HepG2 (cell line): ENCODE results near the gene KDM5A. TPM values are rescaled to one million over a fixed set of nuclear protein-coding genes. Genes with fewer than 3 reads are reported as not detected.

Experiments used
- ATAC-seq: fragments of 200-7000 bp; cut with Tn5 transposase; 3 replicates; pipeline ENCODE4 v1.9.1; 2020; ENCODE audit warnings: mild to moderate bottlenecking, moderate library complexity
- BruUV-seq: library from RNA; stranded (reverse); fragments of 400-500 nt; replicated peaks from 2 replicates; lab custom pipeline; 2021; lab: Mats Ljungman, UMichigan
- CTCF ChIA-PET: fragments of 300-600 bp; formaldehyde crosslinking; extraction: SDS; loops from one replicate; lab custom pipeline; 2021; ENCODE audit warnings: low total read pairs, inconsistent platforms, low intra/inter-chr PET ratio; lab: Yijun Ruan, JAX
- POLR2A ChIA-PET: fragments of 350-600 bp; sonication (Branson Sonifier 250); formaldehyde crosslinking; loops from one replicate; lab custom pipeline; 2020; ENCODE audit warnings: antibody characterized with exemption, inconsistent platforms; lab: Yijun Ruan, JAX
- DNase-seq: peaks from one replicate; pipeline ENCODE4 v3.0.0-alpha.2; 2015; ENCODE audit warnings: low spot score
- FAIRE-seq: peaks from 3 replicates; lab custom pipeline; 2011; peaks lifted over from hg19 to GRCh38; lab: Jason Lieb, UNC
- H2AFZ ChIP-seq: one replicate; pipeline ENCODE4 v1.6.1; 2011; ENCODE audit warnings: low read length, inconsistent platforms
- H3K27ac ChIP-seq: fragments of 300-600 bp; 3 replicates; pipeline ENCODE4 v1.8.0; 2011; ENCODE audit warnings: mixed run types, mild to moderate bottlenecking, mixed read lengths, low read length, inconsistent platforms; ENCODE audit not compliant: insufficient read depth; ENCODE audit errors: extremely low read length
- H3K27me3 ChIP-seq, 2 experiments: fragments of 200-600 bp in 1 of 2; 2 replicates in 1 of 2; 3 replicates in 1 of 2; pipeline versions ENCODE4 v1.6.0 to v1.8.0; 2011; ENCODE audit warnings: low read length in 2 of 2, mild to moderate bottlenecking in 2 of 2, moderate library complexity in 2 of 2, inconsistent platforms in 1 of 2; ENCODE audit not compliant: insufficient read depth in 2 of 2, control insufficient read depth in 1 of 2
- H3K36me3 ChIP-seq, 2 experiments: fragments of 200-600 bp in 1 of 2; replicated peaks in 1 of 2; 2 replicates in 1 of 2; 3 replicates in 1 of 2; pipeline versions ENCODE4 v1.5.1 to v1.8.0; 2011; ENCODE audit warnings: low read length in 2 of 2, inconsistent platforms in 1 of 2; ENCODE audit not compliant: insufficient read depth in 2 of 2, control insufficient read depth in 1 of 2
- H3K4me1 ChIP-seq: 2 replicates; pipeline ENCODE4 v1.5.1; 2012; ENCODE audit warnings: low read length, inconsistent platforms; ENCODE audit not compliant: insufficient read depth
- H3K4me2 ChIP-seq: 2 replicates; pipeline ENCODE4 v1.6.0; 2011; ENCODE audit warnings: low read depth, low read length, inconsistent platforms
- H3K4me3 ChIP-seq, 3 experiments: fragments of 200-600 bp in 1 of 3; sonication (generic), shearing (Covaris generic) in 1 of 3; replicated peaks in 1 of 3; 2 replicates each; pipeline ENCODE4 v1.5.1; 2011 to 2016; ENCODE audit warnings: low read length in 3 of 3, inconsistent platforms in 2 of 3, low read depth in 2 of 3, mild to moderate bottlenecking in 2 of 3, control low read depth in 1 of 3, mixed read lengths in 1 of 3; ENCODE audit not compliant: insufficient read depth in 1 of 3
- H3K79me2 ChIP-seq: one replicate; pipeline ENCODE4 v1.6.1; 2011; ENCODE audit warnings: low read length, inconsistent platforms; ENCODE audit not compliant: insufficient read depth
- H3K9ac ChIP-seq: 2 replicates; pipeline ENCODE4 v1.6.0; 2011; ENCODE audit warnings: mild to moderate bottlenecking, low read depth, low read length, inconsistent platforms; ENCODE audit not compliant: insufficient read depth
- H3K9me3 ChIP-seq: 2 replicates; pipeline ENCODE4 v1.5.1; 2012; ENCODE audit warnings: mild to moderate bottlenecking, low read length
- H4K20me1 ChIP-seq: 2 replicates; pipeline ENCODE4 v1.6.0; 2011; ENCODE audit warnings: inconsistent platforms, mild to moderate bottlenecking, low read length, moderate library complexity; ENCODE audit not compliant: insufficient read depth
- FOXO4 ChIP-seq: sonication (generic); formaldehyde crosslinking; conservative IDR thresholded peaks from 2 replicates; pipeline ENCODE4 v1.8.1; 2023; ENCODE audit warnings: missing genetic modification reagents
- GTF3A ChIP-seq: sonication (generic); formaldehyde crosslinking; conservative IDR thresholded peaks from 2 replicates; pipeline ENCODE4 v1.4.0; 2020; ENCODE audit warnings: mild to moderate bottlenecking, missing genetic modification reagents
- KMT2B ChIP-seq: IDR thresholded peaks from 2 replicates; pipeline ENCODE4 v1.6.1; 2016; ENCODE audit warnings: missing genetic modification reagents, missing compliant biosample characterization
- MTF2 ChIP-seq: sonication (generic); formaldehyde crosslinking; IDR thresholded peaks from 2 replicates; pipeline ENCODE4 v1.5.0; 2020; ENCODE audit warnings: missing genetic modification reagents, borderline replicate concordance
- MXD3 ChIP-seq: IDR thresholded peaks from 2 replicates; pipeline ENCODE4 v1.6.1; 2016; ENCODE audit warnings: mild to moderate bottlenecking, missing biosample characterization, missing genetic modification reagents
- NCOR1 ChIP-seq: fragments of 200-600 bp; sonication (generic); IDR thresholded peaks from 2 replicates; pipeline ENCODE4 v1.7.0; 2017; ENCODE audit warnings: antibody characterized with exemption, low read length, borderline replicate concordance
- NFIB ChIP-seq: sonication (generic); formaldehyde crosslinking; IDR thresholded peaks from 2 replicates; pipeline ENCODE4 v1.9.0; 2021; ENCODE audit warnings: missing genetic modification reagents, mild to moderate bottlenecking, borderline replicate concordance
- PBX3 ChIP-seq: sonication (generic); formaldehyde crosslinking; IDR thresholded peaks from 2 replicates; pipeline ENCODE4 v1.8.1; 2023; ENCODE audit warnings: missing genetic modification reagents, inconsistent platforms, borderline replicate concordance
- POLR2AphosphoS5 ChIP-seq: IDR thresholded peaks from 2 replicates; pipeline ENCODE4 v1.6.1; 2012; ENCODE audit warnings: low read depth, low read length
- SP1 ChIP-seq, 2 experiments: fragments of 450-650 bp in 1 of 2; sonication (generic) in 1 of 2; formaldehyde crosslinking in 1 of 2; IDR thresholded peaks; 2 replicates each; pipeline versions ENCODE4 v1.4.0 to v1.6.1; 2016 to 2020; ENCODE audit warnings: missing genetic modification reagents in 1 of 2
- ZBTB14 ChIP-seq: sonication (generic); formaldehyde crosslinking; IDR thresholded peaks from 2 replicates; pipeline ENCODE4 v1.4.0; 2020; ENCODE audit warnings: missing genetic modification reagents
- ZFP36L2 ChIP-seq: sonication (generic); formaldehyde crosslinking; IDR thresholded peaks from 2 replicates; pipeline ENCODE4 v1.4.0; 2020; ENCODE audit warnings: missing genetic modification reagents
- ZNF12 ChIP-seq: sonication (generic); formaldehyde crosslinking; IDR thresholded peaks from 2 replicates; pipeline ENCODE4 v1.5.0; 2020; ENCODE audit warnings: missing genetic modification reagents
- ZNF333 ChIP-seq: sonication (generic); formaldehyde crosslinking; IDR thresholded peaks from 2 replicates; pipeline ENCODE4 v1.4.0; 2020; ENCODE audit warnings: mild to moderate bottlenecking, missing genetic modification reagents, borderline replicate concordance
- ZNF430 ChIP-seq: sonication (generic); formaldehyde crosslinking; IDR thresholded peaks from 2 replicates; pipeline ENCODE4 v1.9.0; 2021; ENCODE audit warnings: mild to moderate bottlenecking, missing genetic modification reagents
- ZNF644 ChIP-seq: IDR thresholded peaks from 2 replicates; pipeline ENCODE4 v1.6.1; 2016; ENCODE audit warnings: low read depth
- ZNF761 ChIP-seq: sonication (generic); formaldehyde crosslinking; conservative IDR thresholded peaks from 2 replicates; pipeline ENCODE4 v1.4.0; 2020; ENCODE audit warnings: mild to moderate bottlenecking, missing genetic modification reagents
- ZNF780A ChIP-seq: sonication (generic); formaldehyde crosslinking; IDR thresholded peaks from 2 replicates; pipeline ENCODE4 v1.8.0; 2022; ENCODE audit warnings: mild to moderate bottlenecking, missing genetic modification reagents, moderate library complexity
- WGBS: methylation state at CpG from one replicate; pipeline ENCODE4 v1.1.6; 2017; ENCODE audit warnings: low lambda C conversion rate; 5-methylcytosine and 5-hydroxymethylcytosine counted together
- in situ Hi-C: cut with HindIII; loops from 2 replicates; pipeline ENCODE4 v1.10.0; 2017; ENCODE audit warnings: low pct_unique_long_range_greater_than_20kb; ENCODE audit not compliant: extremely low pct_ligation_motif_present
- intact Hi-C: fragments of 100-400 bp; cut with micrococcal nuclease; formaldehyde crosslinking; loops from one replicate; pipeline ENCODE4 v1.10.0; 2022; ENCODE audit not compliant: unreplicated experiment
- polyA plus RNA-seq, 8 experiments: library from polyadenylated mRNA; depleted of rRNA in 3 of 8; stranded (reverse) in 7 of 8; unstranded in 1 of 8; fragments of >200 nt; fragmentation: Illumina TruSeq in 4 of 8; extraction: Trizol in 4 of 8; gene quantifications; 2 replicates each; pipeline versions ENCODE4 v1.2.1 to v1.2.3, GENCODE V29; 2011 to 2016; ENCODE audit warnings: low read depth in 4 of 8, missing spikeins in 1 of 8, mixed read lengths in 1 of 8; ENCODE audit not compliant: insufficient read depth in 1 of 8
- total RNA-seq, 5 experiments: library from RNA; depleted of rRNA; stranded (reverse); fragments of >200 nt; fragmentation: Illumina TruSeq; extraction: Trizol; gene quantifications; 2 replicates each; pipeline ENCODE4 v1.2.3, GENCODE V29; 2016; ENCODE audit warnings: low read depth in 1 of 5

The KDM5A gene
- total and polyA plus RNA-seq, 2 of the 13 experiments (the other 11 are each of a cell fraction or from before 2014, with no cell fraction given) = 12.0 to 29.2 TPM

GRCh38 chr12:359091-359490 lies 30.0 kb downstream of the KDM5A start:
- DNase-seq (no peak), ATAC-seq (no peak), FAIRE-seq (no peak)
- no peaks in the 10 kb centered on the region for H4K20me1 ChIP-seq
- H3K4me1 ChIP-seq = no peaks in the 10 kb centered on the region
- intact Hi-C loops = no loop called here
- H2AFZ ChIP-seq = no peak overlapping the region
- H3K36me3 ChIP-seq = peaks cover 19 to 66% of the 10 kb centered on the region in 2 experiments
- in situ Hi-C loops = no loop called here
- no peak overlapping the region for H3K4me2 ChIP-seq
- no peak overlapping the region for H3K9ac ChIP-seq
- 100% methylated on average over 1 of the region's 1 CpG for WGBS
- POLR2A ChIA-PET = no interaction called here
- no TSS peak for BruUV-seq
- no peaks in the 10 kb centered on the region for H3K79me2 ChIP-seq
- H3K27ac ChIP-seq = no peak overlapping the region
- H3K4me3 ChIP-seq = no peak overlapping the region
- TF ChIP-seq FOXO4 (CRISPR knock-in tag) (no peak), NCOR1 (no peak), GTF3A (CRISPR knock-in tag) (no peak), MTF2 (CRISPR knock-in tag) (no peak), NFIB (CRISPR knock-in tag) (no peak), ZNF644 (CRISPR knock-in tag) (no peak), ZNF761 (CRISPR knock-in tag) (no peak), ZNF12 (CRISPR knock-in tag) (no peak), KMT2B (CRISPR knock-in tag) (no peak), MXD3 (CRISPR knock-in tag) (no peak), ZNF430 (CRISPR knock-in tag) (no peak), POLR2AphosphoS5 (no peak), ZFP36L2 (no peak), SP1 (IDR thresholded peaks at IDR 0.05) (no peak), SP1 (CRISPR knock-in tag; IDR thresholded peaks at IDR 0.05) (no peak), ZNF333 (no peak), PBX3 (no peak), ZNF780A (CRISPR knock-in tag) (no peak), ZBTB14 (no peak)
- CTCF ChIA-PET = no interaction called here
- H3K9me3 ChIP-seq = no peaks in the 10 kb centered on the region
- no peaks in the 10 kb centered on the region for H3K27me3 ChIP-seq
